GM12892 (cell line): ENCODE measurements around the gene GABPB2.

Experiments
- POLR2A ChIP-seq: IDR thresholded peaks from 2 replicates; pipeline ENCODE4 v1.6.1; 2011; ENCODE audit warnings: low read depth, low read length, control low read depth
- POLR2AphosphoS5 ChIP-seq: IDR thresholded peaks from 2 replicates; pipeline ENCODE4 v1.6.1; 2011; ENCODE audit warnings: low read depth, low read length, control low read depth
- TAF1 ChIP-seq: IDR thresholded peaks from 2 replicates; pipeline ENCODE4 v1.6.1; 2011; ENCODE audit warnings: low read depth, mild to moderate bottlenecking, control low read depth, low read length, borderline replicate concordance

DNA sequence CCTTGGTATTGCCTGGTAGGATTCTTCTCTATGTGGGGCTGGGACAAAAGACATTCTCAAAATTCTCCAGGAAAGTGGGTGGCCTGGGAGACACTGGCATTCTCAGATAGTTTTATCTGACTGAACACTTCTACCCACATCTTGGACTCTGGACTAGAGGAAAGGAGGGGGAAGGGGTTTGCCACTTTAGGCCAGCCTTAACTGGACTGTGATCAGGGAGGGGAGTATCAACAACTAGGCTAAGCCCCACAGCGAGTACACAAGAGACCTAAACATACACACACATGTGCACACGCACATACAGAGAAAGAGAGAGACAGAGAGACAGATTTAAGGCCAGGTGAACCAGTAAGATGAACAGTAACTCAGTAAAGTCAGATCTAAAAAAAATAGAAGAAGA lies 77.1 kb downstream of the GABPB2 start:
- TF ChIP-seq POLR2AphosphoS5: no peak
- no peak for TF ChIP-seq POLR2A
- no peak for TF ChIP-seq TAF1
